ENCODE data around the gene MTFR1L.

MTFR1L gene

GRCh38 chr1:25871086-25871703, 51.4 kb downstream of the MTFR1L start:
- H3K4me3 ChIP-seq (ENCODE audit: low read length in 2 of 2), result peak overlapping the region in 1 of 2 donors; percentile 30
- H3K4me1 ChIP-seq (ENCODE audit: control insufficient read depth in 2 of 2, insufficient read depth in 2 of 2, low read length in 2 of 2), result peaks cover 31 to 36% of the 10 kb centered on the region in 2 donors
- H3K9ac ChIP-seq (ENCODE audit: low read depth in 1 of 2, low read length in 2 of 2), result no peak overlapping the region
- no peak overlapping the region for H3K27ac ChIP-seq (ENCODE audit: low read depth in 2 of 2, low read length in 2 of 2)
- H3K36me3 ChIP-seq (ENCODE audit: control insufficient read depth in 2 of 2, insufficient read depth in 2 of 2, low read length in 2 of 2), result no peaks in the 10 kb centered on the region
- H3K9me3 ChIP-seq (ENCODE audit: control insufficient read depth in 2 of 2, low read length in 2 of 2), result no peaks in the 10 kb centered on the region
- no peaks in the 10 kb centered on the region for H3K27me3 ChIP-seq (ENCODE audit: control insufficient read depth in 2 of 2, insufficient read depth in 2 of 2, low read length in 2 of 2)

- Histone ChIP-seq H3K27me3 (ENCODE audit: control insufficient read depth in 2 of 2, insufficient read depth in 2 of 2, low read length in 2 of 2) (no peaks in the 10 kb centered on the region), H3K36me3 (ENCODE audit: control insufficient read depth in 2 of 2, insufficient read depth in 2 of 2, low read length in 2 of 2) (no peaks in the 10 kb centered on the region), H3K27ac (ENCODE audit: low read depth in 2 of 2, low read length in 2 of 2) (no peak overlapping the region), H3K9ac (ENCODE audit: low read depth in 1 of 2, low read length in 2 of 2) (no peak overlapping the region), H3K9me3 (ENCODE audit: control insufficient read depth in 2 of 2, low read length in 2 of 2) (no peaks in the 10 kb centered on the region), H3K4me3 (ENCODE audit: low read length in 2 of 2) (no peak overlapping the region), H3K4me1 (ENCODE audit: control insufficient read depth in 2 of 2, insufficient read depth in 2 of 2, low read length in 2 of 2) (peaks cover 32 to 36% of the 10 kb centered on the region in 2 donors)
Observed at GRCh38 chr1:25871704-25872494, 52.1 kb downstream of the MTFR1L start.

GRCh38 chr1:25872713-25873112, 53.0 kb downstream of the MTFR1L start:
- Histone ChIP-seq H3K9me3 (ENCODE audit: control insufficient read depth in 2 of 2, low read length in 2 of 2) (no peaks in the 10 kb centered on the region), H3K36me3 (ENCODE audit: control insufficient read depth in 2 of 2, insufficient read depth in 2 of 2, low read length in 2 of 2) (no peaks in the 10 kb centered on the region), H3K4me3 (ENCODE audit: low read length in 2 of 2) (no peak overlapping the region), H3K4me1 (ENCODE audit: control insufficient read depth in 2 of 2, insufficient read depth in 2 of 2, low read length in 2 of 2) (peaks cover 32% of the 10 kb centered on the region in 2 donors), H3K9ac (ENCODE audit: low read depth in 1 of 2, low read length in 2 of 2) (no peak overlapping the region), H3K27me3 (ENCODE audit: control insufficient read depth in 2 of 2, insufficient read depth in 2 of 2, low read length in 2 of 2) (no peaks in the 10 kb centered on the region), H3K27ac (ENCODE audit: low read depth in 2 of 2, low read length in 2 of 2) (no peak overlapping the region)

GRCh38 chr1:25873120-25873519, 53.4 kb downstream of the MTFR1L start:
- no peaks in the 10 kb centered on the region for H3K36me3 ChIP-seq (ENCODE audit: control insufficient read depth in 2 of 2, insufficient read depth in 2 of 2, low read length in 2 of 2)
- peaks cover 31 to 32% of the 10 kb centered on the region in 2 donors for H3K4me1 ChIP-seq (ENCODE audit: control insufficient read depth in 2 of 2, insufficient read depth in 2 of 2, low read length in 2 of 2)
- H3K4me3 ChIP-seq (ENCODE audit: low read length in 2 of 2), result no peak overlapping the region
- no peak overlapping the region for H3K27ac ChIP-seq (ENCODE audit: low read depth in 2 of 2, low read length in 2 of 2)
- no peaks in the 10 kb centered on the region for H3K9me3 ChIP-seq (ENCODE audit: control insufficient read depth in 2 of 2, low read length in 2 of 2)
- no peaks in the 10 kb centered on the region for H3K27me3 ChIP-seq (ENCODE audit: control insufficient read depth in 2 of 2, insufficient read depth in 2 of 2, low read length in 2 of 2)
- H3K9ac ChIP-seq (ENCODE audit: low read depth in 1 of 2, low read length in 2 of 2), result no peak overlapping the region

GRCh38 chr1:25874209-25874608, 54.5 kb downstream of the MTFR1L start:
- H3K9me3 ChIP-seq (ENCODE audit: control insufficient read depth in 2 of 2, low read length in 2 of 2), result no peaks in the 10 kb centered on the region
- H3K4me1 ChIP-seq (ENCODE audit: control insufficient read depth in 2 of 2, insufficient read depth in 2 of 2, low read length in 2 of 2), result peaks cover 31 to 32% of the 10 kb centered on the region in 2 donors
- H3K4me3 ChIP-seq (ENCODE audit: low read length in 2 of 2), result no peak overlapping the region
- H3K9ac ChIP-seq (ENCODE audit: low read depth in 1 of 2, low read length in 2 of 2), result no peak overlapping the region
- H3K27me3 ChIP-seq (ENCODE audit: control insufficient read depth in 2 of 2, insufficient read depth in 2 of 2, low read length in 2 of 2), result no peaks in the 10 kb centered on the region
- H3K27ac ChIP-seq (ENCODE audit: low read depth in 2 of 2, low read length in 2 of 2), result peak overlapping the region in 1 of 2 donors; percentile 48
- H3K36me3 ChIP-seq (ENCODE audit: control insufficient read depth in 2 of 2, insufficient read depth in 2 of 2, low read length in 2 of 2), result no peaks in the 10 kb centered on the region

- Histone ChIP-seq H3K36me3 (ENCODE audit: control insufficient read depth in 2 of 2, insufficient read depth in 2 of 2, low read length in 2 of 2) (no peaks in the 10 kb centered on the region), H3K4me3 (ENCODE audit: low read length in 2 of 2) (peak overlapping the region; percentile 61 to 70), H3K9me3 (ENCODE audit: control insufficient read depth in 2 of 2, low read length in 2 of 2) (no peaks in the 10 kb centered on the region), H3K4me1 (ENCODE audit: control insufficient read depth in 2 of 2, insufficient read depth in 2 of 2, low read length in 2 of 2) (peaks cover 31 to 32% of the 10 kb centered on the region in 2 donors), H3K27me3 (ENCODE audit: control insufficient read depth in 2 of 2, insufficient read depth in 2 of 2, low read length in 2 of 2) (no peaks in the 10 kb centered on the region), H3K27ac (ENCODE audit: low read depth in 2 of 2, low read length in 2 of 2) (peak overlapping the region in 1 of 2 donors; percentile 48), H3K9ac (ENCODE audit: low read depth in 1 of 2, low read length in 2 of 2) (peak overlapping the region; percentile 56 to 70)
Observed at GRCh38 chr1:25874635-25875153, 54.9 kb downstream of the MTFR1L start.

- Histone ChIP-seq H3K4me3 (ENCODE audit: low read length in 2 of 2) (peak within 1 kb of the TSS; percentile 61 to 70), H3K4me1 (ENCODE audit: control insufficient read depth in 2 of 2, insufficient read depth in 2 of 2, low read length in 2 of 2) (peaks cover 30 to 31% of the 10 kb centered on the region in 2 donors), H3K27me3 (ENCODE audit: control insufficient read depth in 2 of 2, insufficient read depth in 2 of 2, low read length in 2 of 2) (no peaks in the 10 kb centered on the region), H3K9me3 (ENCODE audit: control insufficient read depth in 2 of 2, low read length in 2 of 2) (no peaks in the 10 kb centered on the region), H3K36me3 (ENCODE audit: control insufficient read depth in 2 of 2, insufficient read depth in 2 of 2, low read length in 2 of 2) (no peaks in the 10 kb centered on the region), H3K27ac (ENCODE audit: low read depth in 2 of 2, low read length in 2 of 2) (peak within 1 kb of the TSS in 1 of 2 donors; percentile 48), H3K9ac (ENCODE audit: low read depth in 1 of 2, low read length in 2 of 2) (peak within 1 kb of the TSS; percentile 56 to 70)
Observed at GRCh38 chr1:25875154-25875855, 55.6 kb downstream of the MTFR1L start, which contains the start of gene PAQR7. PAQR7 (minus strand) TSS chr1:25875708; CDS start chr1:25863839, 11,869 bp downstream.

GRCh38 chr1:25875856-25876692, 56.3 kb downstream of the MTFR1L start:
- peak overlapping the region in 1 of 2 donors; percentile 48 for H3K27ac ChIP-seq (ENCODE audit: low read depth in 2 of 2, low read length in 2 of 2)

GRCh38 chr1:25876693-25877077, 56.9 kb downstream of the MTFR1L start:
- H3K9ac ChIP-seq (ENCODE audit: low read depth in 1 of 2, low read length in 2 of 2), result no peak overlapping the region
- H3K4me3 ChIP-seq (ENCODE audit: low read length in 2 of 2), result no peak overlapping the region
- H3K27ac ChIP-seq (ENCODE audit: low read depth in 2 of 2, low read length in 2 of 2), result no peak overlapping the region
- no peaks in the 10 kb centered on the region for H3K36me3 ChIP-seq (ENCODE audit: control insufficient read depth in 2 of 2, insufficient read depth in 2 of 2, low read length in 2 of 2)
- peaks cover 20 to 22% of the 10 kb centered on the region in 2 donors for H3K4me1 ChIP-seq (ENCODE audit: control insufficient read depth in 2 of 2, insufficient read depth in 2 of 2, low read length in 2 of 2)
- H3K27me3 ChIP-seq (ENCODE audit: control insufficient read depth in 2 of 2, insufficient read depth in 2 of 2, low read length in 2 of 2), result no peaks in the 10 kb centered on the region
- H3K9me3 ChIP-seq (ENCODE audit: control insufficient read depth in 2 of 2, low read length in 2 of 2), result no peaks in the 10 kb centered on the region

More at GRCh38 chr1:25875856-25876692, 56.3 kb downstream of the MTFR1L start:
- peaks cover 26 to 28% of the 10 kb centered on the region in 2 donors for H3K4me1 ChIP-seq (ENCODE audit: control insufficient read depth in 2 of 2, insufficient read depth in 2 of 2, low read length in 2 of 2)
- H3K27me3 ChIP-seq (ENCODE audit: control insufficient read depth in 2 of 2, insufficient read depth in 2 of 2, low read length in 2 of 2), result no peaks in the 10 kb centered on the region
- H3K4me3 ChIP-seq (ENCODE audit: low read length in 2 of 2), result peak overlapping the region; percentile 52 to 61
- H3K36me3 ChIP-seq (ENCODE audit: control insufficient read depth in 2 of 2, insufficient read depth in 2 of 2, low read length in 2 of 2), result no peaks in the 10 kb centered on the region
- peak overlapping the region; percentile 52 to 70 for H3K9ac ChIP-seq (ENCODE audit: low read depth in 1 of 2, low read length in 2 of 2)
- H3K9me3 ChIP-seq (ENCODE audit: control insufficient read depth in 2 of 2, low read length in 2 of 2), result no peaks in the 10 kb centered on the region
